ENCODE data around the gene USP19.

USP19 gene

DNA sequence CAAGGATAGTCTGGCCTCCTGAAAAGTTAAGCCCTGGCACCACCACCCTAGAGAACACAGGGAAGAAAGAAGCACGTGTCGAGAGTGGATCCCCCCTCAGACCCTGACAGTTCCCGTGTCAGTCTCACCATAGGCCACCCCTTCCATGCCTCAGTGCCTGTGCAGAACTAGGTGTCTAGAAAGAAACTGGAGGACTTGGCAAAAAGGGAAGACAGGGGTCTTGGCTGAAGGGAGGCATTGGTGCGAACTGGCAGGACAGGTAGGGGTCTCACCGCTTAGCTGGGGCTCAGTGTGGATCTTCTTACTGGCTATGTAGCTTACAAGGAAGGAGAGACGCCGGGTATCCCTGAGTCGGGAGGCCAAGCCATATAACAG, 16.6 kb downstream of the USP19 start:
- no peak for DNase-seq

DNA sequence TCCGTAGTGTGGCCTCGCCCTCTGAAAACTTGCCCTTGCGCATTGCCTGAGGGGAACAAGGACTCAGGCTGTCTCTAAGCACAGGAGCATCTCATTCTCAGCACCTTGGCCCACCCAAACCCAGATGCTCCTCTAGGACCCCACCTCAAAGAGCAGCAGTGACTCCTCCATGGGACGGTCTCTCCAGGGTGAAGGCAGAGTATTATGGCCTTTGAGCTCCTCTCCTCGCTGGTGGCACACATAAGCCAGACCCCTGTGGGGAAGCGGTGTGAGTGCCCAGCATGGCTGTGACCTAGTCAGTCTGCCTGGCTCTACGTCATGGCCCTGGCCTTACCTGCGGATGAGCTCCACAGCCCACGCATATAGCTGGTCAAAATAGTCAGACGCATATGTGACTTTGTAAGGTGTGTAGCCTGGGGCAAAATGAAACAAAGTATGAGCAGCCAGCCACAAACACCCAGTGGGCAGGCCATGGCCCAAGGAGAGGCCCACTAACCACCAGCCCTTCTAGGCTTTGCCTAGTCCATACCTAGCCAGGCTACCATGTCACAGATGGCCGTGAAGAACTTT, 20.5 kb downstream of the USP19 start:
- DNase-seq, result no peak

DNA sequence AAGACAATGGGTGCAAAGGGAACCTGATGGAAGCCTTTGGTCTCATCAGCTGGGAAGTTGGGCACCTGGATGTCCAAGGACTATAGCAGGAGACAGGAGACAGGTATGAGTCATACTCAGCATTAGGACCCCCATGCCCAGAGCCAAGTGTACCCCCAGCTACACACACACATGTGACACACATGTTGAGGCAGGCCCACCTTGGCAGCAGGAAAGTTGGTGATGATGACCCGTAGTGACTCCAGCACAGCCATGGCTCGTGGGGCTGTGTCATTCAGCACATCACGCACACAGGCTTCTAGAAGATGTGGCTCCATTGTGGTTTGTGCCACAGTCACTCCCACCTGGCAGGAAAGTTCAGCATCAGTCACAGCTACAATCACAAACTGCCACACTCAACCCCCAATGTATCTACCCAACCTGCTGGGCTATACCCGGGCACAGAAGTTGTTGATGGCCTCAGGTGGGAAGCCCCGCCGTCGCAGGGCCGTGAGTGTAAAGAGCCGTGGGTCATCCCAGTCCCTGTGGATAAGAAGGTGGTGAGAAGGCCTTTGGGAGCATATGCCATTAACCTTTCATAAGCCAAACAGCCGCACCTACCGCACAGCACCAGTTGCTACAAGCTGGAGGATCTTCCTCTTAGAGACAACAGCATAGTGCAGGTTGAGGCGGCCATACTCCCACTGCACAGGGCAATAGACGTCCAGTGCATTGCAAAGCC, 21.6 kb downstream of the USP19 start:
- no peak for DNase-seq

DNA sequence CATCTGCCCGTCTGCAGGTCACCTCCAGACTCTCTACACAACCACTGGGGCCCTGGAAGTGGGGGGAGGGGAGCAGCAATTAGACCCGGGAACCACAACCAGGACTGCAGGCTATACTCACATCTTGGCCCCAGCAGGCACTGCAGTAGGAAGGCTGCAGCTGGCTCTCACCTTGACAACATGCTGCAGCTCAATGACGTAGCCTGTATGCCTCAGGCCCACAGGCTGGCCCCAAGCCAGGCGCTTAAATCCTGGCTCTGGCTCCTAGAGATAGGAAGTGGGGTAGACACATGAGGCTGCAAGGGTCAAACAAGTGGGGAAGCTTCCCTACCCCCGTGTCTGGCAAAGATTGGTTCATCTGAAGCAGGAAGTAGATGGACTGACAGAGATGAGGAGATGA, 22.2 kb downstream of the USP19 start:
- no peak for DNase-seq

DNA sequence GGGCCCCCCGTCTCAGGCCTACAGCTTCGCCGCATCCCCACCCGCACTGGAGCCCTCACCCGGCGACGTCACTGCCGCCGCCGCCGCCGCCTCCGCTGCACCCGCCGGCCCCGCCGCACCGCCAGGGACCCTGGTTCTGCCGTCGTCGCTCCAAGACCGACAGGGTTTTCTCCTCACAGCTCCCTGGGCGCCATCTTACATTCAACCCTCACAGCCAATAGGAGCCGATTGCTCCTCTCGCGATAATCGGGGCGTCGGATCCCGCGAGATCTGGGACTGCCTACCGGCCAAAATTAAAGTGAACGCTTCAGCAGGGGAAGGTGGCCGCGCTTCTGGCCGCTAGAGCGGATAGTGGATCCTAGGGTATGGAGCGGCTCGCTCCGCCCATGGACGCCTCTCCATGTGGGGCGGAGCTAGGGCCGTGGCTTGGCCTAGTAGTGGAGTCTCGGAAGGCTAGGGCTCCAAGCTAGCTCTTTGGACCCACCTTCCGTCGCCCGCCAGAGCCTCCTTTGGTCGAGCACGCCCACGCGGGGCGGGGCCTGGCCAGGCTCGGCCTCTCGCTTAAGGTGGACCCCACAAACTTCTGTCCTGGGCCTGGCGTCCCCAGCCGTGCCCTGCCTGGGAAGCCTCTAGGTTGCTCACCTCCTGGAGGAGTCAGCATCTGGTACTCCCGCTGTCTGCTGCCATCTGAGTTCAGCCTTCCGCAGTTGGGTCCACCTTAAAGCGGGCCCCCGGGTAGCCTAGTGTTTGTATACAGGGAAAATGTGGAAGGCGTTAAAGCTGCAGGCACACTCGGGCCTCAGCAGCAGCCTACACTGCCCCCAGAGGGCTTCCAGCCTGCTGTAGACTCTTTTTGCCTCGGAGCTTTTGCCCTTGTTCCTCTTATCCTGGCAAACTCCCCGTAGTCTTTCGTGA, 26.5 kb downstream of the USP19 start, which contains the start of gene QRICH1:
Gene QRICH1, minus strand, starts transcription at position 219 of the 915 bp plus-strand sequence. CDS start 17,054 bp downstream, outside the sequence.
- peak; percentile 92 to 100 (median 98) for DNase-seq

DNA sequence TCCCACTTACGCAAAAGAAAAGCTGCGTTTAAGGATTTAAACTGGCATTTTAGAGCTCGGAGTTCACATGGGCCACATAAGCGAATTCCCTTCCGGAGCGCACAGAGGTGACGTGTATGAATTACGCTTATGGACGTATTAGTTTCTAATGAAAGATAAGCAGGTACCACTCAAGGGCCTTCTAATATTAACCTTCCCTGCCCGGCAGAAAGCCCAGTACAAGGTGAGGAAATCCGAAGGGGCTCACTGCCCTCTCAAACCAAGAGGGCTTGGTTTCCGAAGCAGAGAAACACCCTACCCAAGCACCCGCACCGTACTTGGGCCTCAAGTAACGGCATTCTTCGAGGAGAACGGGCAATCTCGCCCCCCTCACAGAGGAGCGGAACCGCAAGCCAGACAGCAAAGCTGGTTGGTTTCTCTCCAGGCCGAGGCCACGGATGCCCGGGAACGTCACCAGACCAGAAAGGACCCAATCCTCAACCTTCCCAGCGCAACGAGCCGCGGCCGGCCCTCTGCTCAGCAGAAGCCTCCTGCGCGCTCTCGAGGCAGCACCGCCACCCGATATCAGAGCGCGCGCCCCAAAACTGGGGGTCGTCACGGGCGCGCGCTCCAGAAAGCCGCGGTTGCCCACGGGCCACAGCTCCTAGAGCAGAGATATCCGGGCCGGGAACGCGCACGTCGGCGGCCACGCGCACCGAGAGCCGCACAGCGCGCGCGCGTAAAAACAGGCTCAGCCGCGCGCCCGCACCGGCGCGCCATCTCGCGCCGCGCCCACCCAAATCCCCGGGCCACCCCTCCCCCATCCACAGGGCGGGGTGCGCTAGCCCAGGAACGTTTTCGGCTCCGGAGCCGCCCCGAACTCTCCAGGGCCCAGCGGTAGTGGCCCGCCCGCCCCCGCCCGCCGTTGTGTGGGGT, 27.4 kb downstream of the USP19 start:
- DNase-seq, result peak; percentile 28 to 88 (median 69)

DNA sequence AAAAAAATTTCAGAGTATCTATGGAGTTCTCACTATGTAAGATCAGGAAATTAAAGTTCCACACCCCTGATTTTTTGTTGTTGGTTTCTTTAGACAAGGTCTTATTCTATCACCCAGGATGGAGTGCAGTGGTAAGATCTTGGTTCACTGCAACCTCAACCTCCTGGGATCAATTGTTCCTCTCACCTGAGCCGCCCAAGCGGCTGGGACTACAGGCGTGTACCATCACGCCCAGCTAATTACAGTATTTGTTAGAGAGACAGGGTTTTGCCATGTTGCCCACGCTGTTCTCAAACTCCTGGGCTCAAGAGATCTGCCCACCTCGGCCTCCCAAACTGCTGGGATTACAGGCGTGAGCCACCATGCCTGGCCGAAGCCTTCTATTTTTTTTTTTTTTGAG, 39.2 kb downstream of the USP19 start:
- DNase-seq, result no peak

DNA sequence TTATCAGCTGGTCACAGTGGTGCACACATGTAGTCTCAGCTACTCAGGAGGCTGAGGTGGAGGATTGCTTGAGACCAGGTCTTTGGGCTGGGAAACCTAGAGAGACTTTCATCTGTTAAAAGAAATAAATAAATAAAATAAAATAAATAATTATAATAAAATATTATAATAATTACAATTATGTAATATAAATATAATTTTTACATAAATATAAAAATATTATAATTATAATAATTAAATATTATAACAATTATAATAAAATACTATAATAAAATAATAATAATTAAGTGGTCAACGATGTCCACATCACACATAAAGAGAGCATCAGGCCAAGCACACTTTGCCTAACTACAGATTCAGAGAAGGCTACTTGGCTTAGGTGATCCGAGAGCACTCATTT, 41.4 kb downstream of the USP19 start:
- no peak for DNase-seq

DNA sequence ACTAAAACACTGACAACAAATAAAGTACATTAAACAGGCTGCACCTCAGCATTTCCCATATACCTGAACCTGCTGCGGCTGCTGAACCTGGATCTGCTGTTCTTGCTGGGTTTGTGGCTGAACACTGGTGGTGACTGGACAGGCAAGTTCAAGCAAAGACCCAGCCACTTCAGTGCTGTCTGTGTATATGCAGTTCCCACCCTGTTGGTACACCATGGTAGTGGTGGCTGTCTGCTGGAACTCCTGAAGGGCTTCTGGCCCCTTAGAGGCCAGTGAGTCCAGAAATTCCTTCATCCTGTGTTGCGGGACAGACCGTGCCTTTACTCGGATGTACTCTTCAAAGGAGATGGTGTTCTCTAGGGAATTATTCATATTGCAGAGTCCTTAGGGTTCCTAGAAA, 44.0 kb downstream of the USP19 start:
- DNase-seq, result no peak

DNA sequence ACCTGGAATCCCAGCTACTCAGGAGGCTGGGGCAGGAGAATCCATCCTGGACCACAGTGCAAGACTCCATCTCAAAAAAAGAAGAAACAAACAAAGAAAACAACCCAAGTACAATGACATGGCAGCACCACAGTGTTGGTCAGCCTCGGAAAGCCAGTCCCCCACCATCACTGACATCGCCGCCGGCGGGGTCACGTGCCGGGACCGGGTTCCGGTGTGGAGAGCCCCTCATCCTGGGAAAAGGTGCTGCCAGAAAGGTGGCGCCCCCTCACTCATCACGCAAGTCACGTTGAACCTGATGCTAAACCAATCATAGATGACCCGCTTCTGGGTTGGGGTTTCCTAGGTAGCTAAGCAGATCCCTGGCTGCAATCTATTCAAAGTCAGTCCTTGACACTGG, 44.5 kb downstream of the USP19 start:
- DNase-seq, result no peak
